Activated effector memory CD4-positive, alpha-beta T cell treated with Interleukin-2 at 50 U/mL for 16 hours (primary cell): ENCODE data around the gene HMCN2.

Experiments
- DNase-seq: peaks from one replicate; pipeline ENCODE4 v3.0.0-alpha.2; 2020

The HMCN2 gene

GRCh38 chr9:130454096-130454811, 188.7 kb downstream of the HMCN2 start:
- no peak for DNase-seq

DNA sequence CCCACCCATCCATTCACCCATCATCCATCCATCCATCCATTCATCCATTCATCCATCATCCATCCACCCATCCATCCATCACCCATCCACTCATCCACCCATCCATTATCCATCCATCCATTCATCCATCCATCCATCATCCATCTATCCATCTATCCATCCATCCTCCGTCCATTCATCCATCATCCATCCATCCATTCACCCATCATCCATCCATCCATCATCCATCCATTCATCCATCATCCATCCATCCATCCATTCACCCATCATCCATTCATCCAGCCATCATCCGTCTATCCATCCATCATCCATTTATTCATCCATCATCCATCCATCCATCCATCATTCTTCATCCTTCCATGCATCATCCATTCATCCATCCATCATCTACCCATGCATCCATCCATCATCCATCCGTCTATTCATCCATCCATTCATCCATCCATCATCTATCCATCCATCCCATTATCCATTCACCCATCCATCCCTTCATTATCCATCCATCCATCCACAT, 189.3 kb downstream of the HMCN2 start:
- no peak for DNase-seq

DNA sequence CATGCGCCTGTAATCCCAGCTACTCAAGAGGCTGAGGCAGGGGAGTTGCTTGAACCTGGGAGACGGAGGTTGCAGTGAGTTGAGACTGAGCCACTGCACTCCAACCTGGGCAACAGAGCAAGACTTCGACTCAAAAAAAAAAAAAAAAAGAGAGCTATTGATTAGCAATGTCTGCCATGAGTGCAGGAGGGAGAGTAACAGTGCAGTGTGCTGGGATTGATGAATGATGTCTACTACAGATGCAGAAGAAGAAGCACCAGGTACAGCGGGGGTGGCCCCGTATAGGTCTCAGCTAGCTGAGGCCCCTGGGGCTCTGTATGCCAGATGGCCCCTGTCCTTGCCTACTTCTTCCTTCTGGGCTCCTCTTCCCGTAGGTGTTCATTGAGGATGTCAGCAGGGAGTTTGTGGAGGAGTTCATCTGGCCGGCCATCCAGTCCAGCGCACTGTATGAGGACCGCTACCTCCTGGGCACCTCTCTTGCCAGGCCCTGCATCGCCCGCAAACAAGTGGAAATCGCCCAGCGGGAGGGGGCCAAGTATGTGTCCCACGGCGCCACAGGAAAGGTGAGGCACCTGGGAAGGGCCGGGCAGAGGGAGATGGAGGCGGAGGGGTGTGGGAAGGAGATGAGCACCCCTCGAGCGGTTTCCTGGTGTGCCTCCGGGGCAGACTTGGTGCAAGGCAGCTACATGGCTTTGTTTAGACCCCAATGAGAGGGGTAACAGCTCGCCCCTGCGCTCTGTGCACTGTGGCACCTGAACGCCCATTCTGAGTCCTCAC, 192.7 kb downstream of the HMCN2 start:
- no peak for DNase-seq

GRCh38 chr9:130458804-130459067, 193.2 kb downstream of the HMCN2 start:
- DNase-seq: no peak

DNA sequence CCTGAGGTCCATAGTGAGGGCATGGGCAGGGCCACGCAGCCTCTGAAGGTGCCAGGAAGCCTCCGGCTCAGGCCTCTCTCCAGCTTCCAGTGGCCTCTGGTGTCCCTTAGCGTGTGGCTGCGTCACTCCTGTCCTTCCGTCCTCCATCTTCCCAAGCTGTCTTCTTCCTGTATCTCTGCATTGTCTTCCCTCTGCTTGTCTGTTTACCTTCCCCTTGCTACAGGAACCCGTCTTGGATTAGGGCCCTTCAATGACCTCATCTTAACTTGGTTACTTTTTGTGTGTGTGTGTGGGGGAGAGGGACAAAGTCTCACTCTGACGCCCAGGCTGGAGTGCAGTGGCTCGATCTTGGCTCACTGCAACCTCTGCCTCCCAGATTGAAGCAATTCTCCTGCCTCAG, 193.6 kb downstream of the HMCN2 start:
- DNase-seq: no peak

DNA sequence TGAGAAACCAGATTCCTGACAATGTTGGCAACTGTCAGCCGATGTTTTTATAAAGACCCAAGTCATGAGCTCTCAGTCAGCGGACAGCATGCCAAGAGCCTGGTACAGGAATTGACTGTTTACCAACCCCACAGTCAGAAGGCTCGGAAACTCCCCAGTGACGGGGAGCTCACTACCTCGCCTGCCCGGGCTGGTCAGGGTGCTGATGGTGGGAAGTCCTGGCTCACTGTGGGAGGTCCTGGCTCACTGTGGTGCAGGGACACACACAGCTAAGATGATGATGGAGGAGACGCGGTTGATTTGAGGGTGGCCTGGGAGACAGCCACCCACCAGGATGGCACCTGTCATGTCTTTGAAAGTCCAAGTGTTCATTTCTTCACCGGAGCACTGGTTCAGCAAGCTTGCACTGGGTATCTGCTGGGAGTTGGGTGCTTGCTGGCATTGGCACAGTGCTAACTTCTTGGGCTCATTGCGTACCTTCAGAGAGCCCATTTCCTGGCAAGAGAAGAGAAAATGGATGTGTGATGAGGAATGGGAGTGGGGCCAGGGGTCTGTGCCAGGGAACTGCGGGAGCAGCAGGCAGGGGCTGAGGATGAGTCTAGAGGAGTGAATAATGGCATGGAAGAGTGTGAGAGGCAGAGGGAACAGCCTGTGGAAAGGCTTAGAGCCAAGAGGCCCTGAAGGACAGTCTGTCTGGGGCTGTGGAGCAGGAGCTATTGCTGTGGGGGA, 194.5 kb downstream of the HMCN2 start:
- no peak for DNase-seq

- DNase-seq: peak; percentile 44
These were observed 195.7 kb downstream of the HMCN2 start for GRCh38 chr9:130461218-130461630.

DNA sequence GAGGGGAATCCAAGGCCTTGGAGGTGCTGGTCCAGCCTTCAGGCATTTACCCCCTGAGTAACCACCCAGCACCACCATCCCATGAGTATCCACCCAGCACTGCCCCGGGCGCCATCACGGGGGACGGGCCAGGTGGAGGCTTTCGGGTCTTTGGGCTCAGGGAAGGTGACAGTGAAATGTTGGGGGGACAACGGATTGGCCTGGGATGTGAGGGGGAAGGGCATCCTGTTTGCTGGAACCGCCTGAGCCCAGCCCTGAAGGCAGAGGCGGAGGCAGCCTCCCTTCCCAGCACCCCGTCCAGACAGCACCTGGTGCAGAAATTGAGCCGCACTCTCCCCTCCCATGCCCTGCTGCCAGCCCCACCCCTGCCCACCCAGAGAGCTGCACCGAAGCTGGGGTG, 196.2 kb downstream of the HMCN2 start:
- DNase-seq: no peak

GRCh38 chr9:130462685-130463540, 197.4 kb downstream of the HMCN2 start:
- DNase-seq: no peak

GRCh38 chr9:130463763-130464745, 198.5 kb downstream of the HMCN2 start:
- DNase-seq: no peak

- DNase-seq: no peak
These were observed 200.0 kb downstream of the HMCN2 start for GRCh38 chr9:130465383-130466096.

GRCh38 chr9:130466537-130467217, 201.1 kb downstream of the HMCN2 start:
- DNase-seq: no peak

- DNase-seq: no peak
These were observed 201.8 kb downstream of the HMCN2 start for GRCh38 chr9:130467316-130467715.

- DNase-seq: no peak
These were observed 203.0 kb downstream of the HMCN2 start for GRCh38 chr9:130468566-130468965.

- DNase-seq: no peak
These were observed 204.7 kb downstream of the HMCN2 start for GRCh38 chr9:130470269-130470668.

- no peak for DNase-seq
These were observed 205.4 kb downstream of the HMCN2 start for GRCh38 chr9:130470950-130471349.

DNA sequence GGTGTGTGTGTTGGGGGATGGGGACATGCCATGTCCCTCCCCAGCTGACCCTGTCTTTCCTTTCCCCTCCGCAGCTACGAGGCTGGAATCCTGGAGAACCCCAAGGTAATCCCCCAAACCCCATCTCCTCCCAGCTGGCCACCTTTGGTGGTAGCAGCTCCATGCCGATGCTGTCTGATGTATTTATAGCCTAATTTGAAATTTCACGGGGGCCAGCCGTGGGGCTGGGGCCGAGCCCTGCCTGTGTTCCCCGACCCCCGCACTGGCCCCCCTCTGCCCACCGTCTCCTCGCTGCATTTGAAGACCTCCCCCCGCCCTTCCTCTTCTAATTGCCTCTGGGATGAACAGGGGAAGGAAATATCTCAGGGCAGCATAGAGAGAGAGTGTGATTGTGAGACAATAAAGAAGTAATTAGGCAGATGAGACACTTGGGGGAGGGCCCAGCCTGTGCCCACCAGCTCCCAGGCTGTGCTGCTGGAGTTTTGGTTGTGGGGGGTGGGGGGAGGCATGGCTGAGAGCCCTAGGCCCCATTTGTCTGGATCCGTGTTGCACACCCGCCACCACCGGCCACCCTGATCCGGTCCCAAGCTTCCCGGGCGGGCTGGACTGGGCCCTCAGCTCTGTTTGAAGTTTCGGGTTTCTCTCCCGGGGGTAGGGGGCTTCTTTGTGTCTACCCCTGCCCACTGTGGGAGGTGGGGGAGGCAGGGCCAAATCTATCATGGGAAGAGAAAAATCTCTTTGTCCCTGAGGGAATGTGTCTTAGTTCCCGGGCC, 206.0 kb downstream of the HMCN2 start:
- no peak for DNase-seq

GRCh38 chr9:130472184-130472705, 206.7 kb downstream of the HMCN2 start:
- no peak for DNase-seq

GRCh38 chr9:130473009-130473408, 207.4 kb downstream of the HMCN2 start:
- no peak for DNase-seq
